Mesenchymal stem cell (in vitro differentiated cells and primary cell): ENCODE results near the gene CCDC81.

Source experiments
- DNase-seq: peaks from one replicate; pipeline ENCODE4 v3.0.0-alpha.2; 2013
- H2AFZ ChIP-seq: one replicate; pipeline ENCODE4 v1.6.1; 2013; ENCODE audit warnings: low read depth, mild to moderate bottlenecking, control low read depth, inconsistent platforms, low read length, moderate library complexity
- H2AK5ac ChIP-seq: 2 replicates; pipeline ENCODE4 v1.6.1; 2013; ENCODE audit warnings: low read length, moderate library complexity, mild to moderate bottlenecking, inconsistent platforms; ENCODE audit not compliant: severe bottlenecking
- H2BK120ac ChIP-seq: one replicate; pipeline ENCODE4 v1.6.1; 2013; ENCODE audit warnings: low read depth, mild to moderate bottlenecking, inconsistent platforms, low read length, moderate library complexity
- H2BK12ac ChIP-seq, 2 experiments: one replicate each; pipeline ENCODE4 v1.6.1; 2013; ENCODE audit warnings: inconsistent platforms in 2 of 2, low read length in 2 of 2, mild to moderate bottlenecking in 2 of 2, moderate library complexity in 2 of 2, control low read depth in 1 of 2
- H2BK15ac ChIP-seq: one replicate; pipeline ENCODE4 v1.6.1; 2013; ENCODE audit warnings: mild to moderate bottlenecking, low read depth, inconsistent platforms; ENCODE audit not compliant: poor library complexity, severe bottlenecking
- H2BK5ac ChIP-seq: 2 replicates; pipeline ENCODE4 v1.6.1; 2013; ENCODE audit warnings: low read depth, mild to moderate bottlenecking, low read length, control low read depth, inconsistent platforms; ENCODE audit not compliant: poor library complexity, severe bottlenecking
- H3K14ac ChIP-seq, 2 experiments: one replicate each; pipeline ENCODE4 v1.6.1; 2013; ENCODE audit warnings: inconsistent platforms in 2 of 2, low read length in 2 of 2, control low read depth in 1 of 2, mild to moderate bottlenecking in 1 of 2, moderate library complexity in 1 of 2
- H3K18ac ChIP-seq, 2 experiments: one replicate each; pipeline ENCODE4 v1.6.1; 2013; ENCODE audit warnings: inconsistent platforms in 2 of 2, low read length in 2 of 2, control low read depth in 1 of 2, low read depth in 1 of 2, mild to moderate bottlenecking in 1 of 2
- H3K23ac ChIP-seq, 2 experiments: one replicate each; pipeline ENCODE4 v1.6.1; 2013; ENCODE audit warnings: inconsistent platforms in 2 of 2, low read length in 2 of 2, mild to moderate bottlenecking in 2 of 2, moderate library complexity in 2 of 2, control low read depth in 1 of 2
- H3K27ac ChIP-seq: 2 replicates; pipeline ENCODE4 v1.5.1; 2013; ENCODE audit warnings: mild to moderate bottlenecking, moderate library complexity, low read length, control low read depth, inconsistent platforms; ENCODE audit not compliant: poor library complexity, severe bottlenecking
- H3K27me3 ChIP-seq, 2 experiments: 2 replicates each; pipeline versions ENCODE4 v1.6.1 to v1.7.0; 2013; ENCODE audit warnings: low read length in 2 of 2, mild to moderate bottlenecking in 2 of 2, moderate library complexity in 2 of 2, control low read depth in 1 of 2, inconsistent platforms in 1 of 2; ENCODE audit not compliant: control insufficient read depth in 1 of 2, insufficient read depth in 1 of 2
- H3K36me3 ChIP-seq, 2 experiments: 2 replicates each; pipeline versions ENCODE4 v1.6.1 to v1.7.0; 2013; ENCODE audit warnings: low read length in 2 of 2, control low read depth in 1 of 2, inconsistent platforms in 1 of 2, low read depth in 1 of 2, mild to moderate bottlenecking in 1 of 2; ENCODE audit not compliant: insufficient read depth in 2 of 2, control insufficient read depth in 1 of 2
- H3K4ac ChIP-seq, 2 experiments: one replicate each; pipeline ENCODE4 v1.6.1; 2013; ENCODE audit warnings: inconsistent platforms in 2 of 2, low read length in 2 of 2, mild to moderate bottlenecking in 2 of 2, moderate library complexity in 2 of 2, control low read depth in 1 of 2, low read depth in 1 of 2
- H3K4me1 ChIP-seq: 2 replicates; pipeline ENCODE4 v1.6.1; 2013; ENCODE audit warnings: low read depth, low read length, control low read depth; ENCODE audit not compliant: control insufficient read depth, insufficient read depth
- H3K4me2 ChIP-seq: 2 replicates; pipeline ENCODE4 v1.6.1; 2013; ENCODE audit warnings: low read length, mild to moderate bottlenecking, inconsistent platforms; ENCODE audit not compliant: poor library complexity, severe bottlenecking
- H3K4me3 ChIP-seq, 2 experiments: 2 replicates each; pipeline versions ENCODE4 v1.5.1 to v1.7.0; 2013; ENCODE audit warnings: low read length in 2 of 2, mild to moderate bottlenecking in 2 of 2, control low read depth in 1 of 2, low read depth in 1 of 2; ENCODE audit not compliant: insufficient read depth in 1 of 2
- H3K79me1 ChIP-seq: replicated peaks from 2 replicates; pipeline ENCODE4 v1.6.1; 2013; ENCODE audit warnings: mild to moderate bottlenecking, control low read depth, low read length, inconsistent platforms; ENCODE audit not compliant: poor library complexity, severe bottlenecking
- H3K9ac ChIP-seq: 2 replicates; pipeline ENCODE4 v1.7.0; 2013; ENCODE audit warnings: mild to moderate bottlenecking, low read length, moderate library complexity
- H3K9me3 ChIP-seq: 2 replicates; pipeline ENCODE4 v1.7.0; 2013; ENCODE audit warnings: mild to moderate bottlenecking, low read length; ENCODE audit not compliant: control insufficient read depth
- H4K8ac ChIP-seq: one replicate; pipeline ENCODE4 v1.6.1; 2013; ENCODE audit warnings: inconsistent platforms, mild to moderate bottlenecking, low read length, moderate library complexity
- H4K91ac ChIP-seq: one replicate; pipeline ENCODE4 v1.6.1; 2013; ENCODE audit warnings: mild to moderate bottlenecking, low read length, inconsistent platforms
- WGBS: methylation state at CpG from one replicate; pipeline ENCODE4 v1.1.7; 2013; ENCODE audit warnings: mixed read lengths; 5-methylcytosine and 5-hydroxymethylcytosine counted together

The CCDC81 gene

DNA sequence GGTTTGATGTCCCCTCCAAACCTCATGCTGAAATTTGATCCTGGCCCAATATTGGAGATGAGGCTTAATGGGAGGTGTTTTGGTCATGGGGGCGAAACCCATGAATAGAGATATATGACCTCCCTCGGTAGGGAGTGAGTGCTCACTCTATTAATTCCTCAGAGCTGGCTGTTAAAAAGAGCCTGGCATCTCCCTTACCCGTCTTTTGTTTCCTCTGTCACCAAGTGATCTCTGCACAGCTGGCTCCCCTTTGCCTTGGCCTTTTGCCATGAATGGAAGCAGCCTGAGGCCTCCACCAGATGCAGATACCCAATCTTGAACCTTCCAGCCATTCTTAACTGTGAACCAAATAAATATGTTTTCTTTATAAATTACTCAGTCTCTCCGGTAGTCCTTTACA is 4.5 kb upstream of the CCDC81 start:
- DNase-seq, result no peak
- no peak overlapping the region for H3K27ac ChIP-seq
- H2AFZ ChIP-seq, result no peak overlapping the region
- no peaks in the 10 kb centered on the region for H3K79me1 ChIP-seq
- no peaks in the 10 kb centered on the region for H3K36me3 ChIP-seq
- no peaks in the 10 kb centered on the region for H3K27me3 ChIP-seq
- H2BK15ac ChIP-seq, result no peak overlapping the region
- no peak overlapping the region for H4K8ac ChIP-seq
- no peak overlapping the region for H2BK5ac ChIP-seq
- no peak overlapping the region for H2BK12ac ChIP-seq
- no peak overlapping the region for H3K18ac ChIP-seq
- WGBS, result 96% methylated on average over 4 of the region's 4 CpGs
- H3K4ac ChIP-seq, result no peak overlapping the region
- H2BK120ac ChIP-seq, result no peak overlapping the region
- no peak overlapping the region for H3K4me3 ChIP-seq
- no peak overlapping the region for H3K23ac ChIP-seq
- H3K9me3 ChIP-seq, result peaks cover 5% of the 10 kb centered on the region
- H4K91ac ChIP-seq, result no peak overlapping the region
- H3K14ac ChIP-seq, result no peak overlapping the region
- H2AK5ac ChIP-seq, result no peak overlapping the region
- H3K4me1 ChIP-seq, result peaks cover 5% of the 10 kb centered on the region
- H3K9ac ChIP-seq, result no peak overlapping the region
- H3K4me2 ChIP-seq, result no peak overlapping the region

DNA sequence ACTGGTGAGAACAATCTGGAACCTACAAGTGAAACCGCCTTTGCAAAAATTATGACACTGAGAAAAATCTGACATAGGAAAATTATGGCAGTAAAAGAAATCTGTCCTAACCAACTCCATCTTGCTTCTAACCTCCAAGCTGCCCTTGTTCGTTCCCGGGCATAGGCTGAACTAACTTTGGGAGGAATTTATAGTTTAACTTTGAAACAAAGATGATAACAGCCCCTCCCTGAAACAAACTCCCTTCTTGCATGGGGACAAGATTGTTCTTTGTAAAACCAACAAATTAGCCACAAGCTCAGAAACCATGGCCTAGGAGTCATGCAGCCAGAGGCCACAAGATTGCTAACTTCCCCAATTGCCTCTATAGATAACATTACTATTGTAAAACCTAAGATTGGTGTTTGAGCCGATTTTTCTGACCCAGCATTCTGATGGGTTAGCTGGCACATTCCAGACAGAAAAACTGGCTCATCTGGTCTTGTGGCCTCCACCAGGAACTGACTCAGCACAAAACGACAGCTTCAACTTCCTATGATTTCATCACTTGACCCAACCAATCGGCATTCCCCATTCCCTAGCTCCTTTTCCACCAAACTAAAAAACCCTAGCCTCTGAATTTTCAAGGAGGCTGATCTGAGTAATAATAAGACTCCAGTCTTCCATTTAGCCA is 3.6 kb upstream of the CCDC81 start:
- peaks cover 5% of the 10 kb centered on the region for H3K9me3 ChIP-seq
- no peak overlapping the region for H3K14ac ChIP-seq
- H3K27ac ChIP-seq, result no peak overlapping the region
- H2AFZ ChIP-seq, result no peak overlapping the region
- no peak overlapping the region for H3K9ac ChIP-seq
- peaks cover 6% of the 10 kb centered on the region for H3K4me1 ChIP-seq
- H4K8ac ChIP-seq, result no peak overlapping the region
- no peak overlapping the region for H3K4me2 ChIP-seq
- no peaks in the 10 kb centered on the region for H3K27me3 ChIP-seq
- no peak for DNase-seq
- H2AK5ac ChIP-seq, result no peak overlapping the region
- no peak overlapping the region for H2BK15ac ChIP-seq
- no peak overlapping the region for H2BK5ac ChIP-seq
- H3K18ac ChIP-seq, result no peak overlapping the region
- no peaks in the 10 kb centered on the region for H3K36me3 ChIP-seq
- H3K4ac ChIP-seq, result no peak overlapping the region
- H3K79me1 ChIP-seq, result no peaks in the 10 kb centered on the region
- H3K4me3 ChIP-seq, result no peak overlapping the region
- WGBS, result 71% methylated on average over 6 of the region's 6 CpGs
- no peak overlapping the region for H2BK12ac ChIP-seq
- H4K91ac ChIP-seq, result no peak overlapping the region
- no peak overlapping the region for H2BK120ac ChIP-seq
- no peak overlapping the region for H3K23ac ChIP-seq

GRCh38 chr11:86372041-86372440 is 2.6 kb upstream of the CCDC81 start:
- H2BK15ac ChIP-seq, result no peak overlapping the region
- H3K4me2 ChIP-seq, result no peak overlapping the region
- no peak overlapping the region for H3K4ac ChIP-seq
- no peak overlapping the region for H3K14ac ChIP-seq
- DNase-seq, result no peak
- H4K91ac ChIP-seq, result no peak overlapping the region
- H3K23ac ChIP-seq, result no peak overlapping the region
- H3K4me1 ChIP-seq, result peaks cover 6% of the 10 kb centered on the region
- no peak overlapping the region for H4K8ac ChIP-seq
- no peaks in the 10 kb centered on the region for H3K27me3 ChIP-seq
- H3K79me1 ChIP-seq, result no peaks in the 10 kb centered on the region
- no peak overlapping the region for H2AK5ac ChIP-seq
- H2BK12ac ChIP-seq, result no peak overlapping the region
- no peak overlapping the region for H3K18ac ChIP-seq
- H3K27ac ChIP-seq, result no peak overlapping the region
- H2BK5ac ChIP-seq, result no peak overlapping the region
- no peak overlapping the region for H3K9ac ChIP-seq
- H2BK120ac ChIP-seq, result no peak overlapping the region
- no peaks in the 10 kb centered on the region for H3K36me3 ChIP-seq
- peaks cover 10% of the 10 kb centered on the region for H3K9me3 ChIP-seq
- WGBS, result 100% methylated on average over 1 of the region's 1 CpG
- H2AFZ ChIP-seq, result no peak overlapping the region
- H3K4me3 ChIP-seq, result no peak overlapping the region

GRCh38 chr11:86372586-86372985 is 2.1 kb upstream of the CCDC81 start:
- no peak overlapping the region for H2AFZ ChIP-seq
- no peaks in the 10 kb centered on the region for H3K36me3 ChIP-seq
- no peaks in the 10 kb centered on the region for H3K79me1 ChIP-seq
- H4K8ac ChIP-seq, result no peak overlapping the region
- no peak overlapping the region for H4K91ac ChIP-seq
- H2BK12ac ChIP-seq, result no peak overlapping the region
- no peak for DNase-seq
- H3K9me3 ChIP-seq, result peaks cover 12% of the 10 kb centered on the region
- peaks cover 6% of the 10 kb centered on the region for H3K4me1 ChIP-seq
- no peaks in the 10 kb centered on the region for H3K27me3 ChIP-seq
- H3K23ac ChIP-seq, result no peak overlapping the region
- no peak overlapping the region for H2BK120ac ChIP-seq
- H2BK5ac ChIP-seq, result no peak overlapping the region
- H3K18ac ChIP-seq, result no peak overlapping the region
- H3K4me3 ChIP-seq, result no peak overlapping the region
- H2AK5ac ChIP-seq, result no peak overlapping the region
- H2BK15ac ChIP-seq, result no peak overlapping the region
- H3K4ac ChIP-seq, result no peak overlapping the region
- H3K9ac ChIP-seq, result no peak overlapping the region
- no peak overlapping the region for H3K4me2 ChIP-seq
- no peak overlapping the region for H3K14ac ChIP-seq
- H3K27ac ChIP-seq, result no peak overlapping the region
